Measurements from ENCODE around the gene CREG2.

GRCh38 chr2:101426822-101427221 lies 39.5 kb upstream of the CREG2 start:
- TF ChIP-seq, protein P1, sequence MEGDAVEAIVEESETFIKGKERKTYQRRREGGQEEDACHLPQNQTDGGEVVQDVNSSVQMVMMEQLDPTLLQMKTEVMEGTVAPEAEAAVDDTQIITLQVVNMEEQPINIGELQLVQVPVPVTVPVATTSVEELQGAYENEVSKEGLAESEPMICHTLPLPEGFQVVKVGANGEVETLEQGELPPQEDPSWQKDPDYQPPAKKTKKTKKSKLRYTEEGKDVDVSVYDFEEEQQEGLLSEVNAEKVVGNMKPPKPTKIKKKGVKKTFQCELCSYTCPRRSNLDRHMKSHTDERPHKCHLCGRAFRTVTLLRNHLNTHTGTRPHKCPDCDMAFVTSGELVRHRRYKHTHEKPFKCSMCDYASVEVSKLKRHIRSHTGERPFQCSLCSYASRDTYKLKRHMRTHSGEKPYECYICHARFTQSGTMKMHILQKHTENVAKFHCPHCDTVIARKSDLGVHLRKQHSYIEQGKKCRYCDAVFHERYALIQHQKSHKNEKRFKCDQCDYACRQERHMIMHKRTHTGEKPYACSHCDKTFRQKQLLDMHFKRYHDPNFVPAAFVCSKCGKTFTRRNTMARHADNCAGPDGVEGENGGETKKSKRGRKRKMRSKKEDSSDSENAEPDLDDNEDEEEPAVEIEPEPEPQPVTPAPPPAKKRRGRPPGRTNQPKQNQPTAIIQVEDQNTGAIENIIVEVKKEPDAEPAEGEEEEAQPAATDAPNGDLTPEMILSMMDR (IDR thresholded peaks at IDR 0.05; ENCODE audit: low read depth, low read length), result no peak
- no peak for TF ChIP-seq EZH2phosphoT487 (IDR thresholded peaks at IDR 0.05; ENCODE audit: low read depth)
